Endothelial cell of umbilical vein (primary cell): ENCODE results near the gene INPP4B. TPM values are rescaled to one million over a fixed set of nuclear protein-coding genes. Genes with fewer than 3 reads are reported as not detected.

Experiments used
- BruUV-seq: library from RNA; stranded (reverse); fragments of 400-500 nt; replicated peaks from 2 replicates; lab custom pipeline; 2021; lab: Mats Ljungman, UMichigan
- CTCF ChIA-PET: fragments of 300-600, 350-600 bp; sonication (Branson Sonifier 250); formaldehyde crosslinking; loops from one replicate; lab custom pipeline; 2021; ENCODE audit warnings: antibody characterized with exemption, inconsistent platforms; lab: Charles Lee
- POLR2A ChIA-PET: fragments of 300-600, 350-600 bp; sonication (Branson Sonifier 250); formaldehyde crosslinking; loops from one replicate; lab custom pipeline; 2021; ENCODE audit warnings: antibody characterized with exemption, inconsistent platforms; lab: Charles Lee
- DNase-seq: peaks from one replicate; pipeline ENCODE4 v3.0.0-alpha.2; 2011; ENCODE audit warnings: low read depth, low spot score
- FAIRE-seq: peaks from 2 replicates; lab custom pipeline; 2011; peaks lifted over from hg19 to GRCh38; lab: Jason Lieb, UNC
- H2AFZ ChIP-seq: 2 replicates; pipeline ENCODE4 v1.6.0; 2012; ENCODE audit warnings: low read depth, low read length, control low read depth, inconsistent platforms
- H3K27ac ChIP-seq: 2 replicates; pipeline ENCODE4 v1.5.1; 2011; ENCODE audit warnings: low read depth, mild to moderate bottlenecking, control low read depth, low read length, moderate library complexity; ENCODE audit not compliant: insufficient read depth
- H3K27me3 ChIP-seq, 2 experiments: 2 replicates each; pipeline versions ENCODE4 v1.6.0 to v1.6.1; 2011; ENCODE audit warnings: low read length in 2 of 2, mixed read lengths in 1 of 2; ENCODE audit not compliant: control insufficient read depth in 2 of 2, insufficient read depth in 2 of 2
- H3K36me3 ChIP-seq, 2 experiments: 2 replicates in 1 of 2; 3 replicates in 1 of 2; pipeline ENCODE4 v1.5.1; 2011; ENCODE audit warnings: low read length in 2 of 2, mild to moderate bottlenecking in 1 of 2, moderate library complexity in 1 of 2; ENCODE audit not compliant: control insufficient read depth in 2 of 2, insufficient read depth in 2 of 2; ENCODE audit errors: extremely low read depth in 1 of 2
- H3K4me1 ChIP-seq: 3 replicates; pipeline ENCODE4 v1.5.1; 2011; ENCODE audit warnings: mild to moderate bottlenecking, low read length; ENCODE audit not compliant: control insufficient read depth, insufficient read depth; ENCODE audit errors: extremely low read depth
- H3K4me2 ChIP-seq: 2 replicates; pipeline ENCODE4 v1.6.1; 2011; ENCODE audit warnings: low read length, control low read depth, mixed read lengths; ENCODE audit not compliant: insufficient read depth
- H3K4me3 ChIP-seq, 3 experiments: fragments of 200-600 bp in 1 of 3; sonication (generic), shearing (Covaris generic) in 1 of 3; replicated peaks in 1 of 3; 2 replicates each; pipeline ENCODE4 v1.5.1; 2011 to 2016; ENCODE audit warnings: control low read depth in 3 of 3, low read length in 3 of 3, mild to moderate bottlenecking in 2 of 3, inconsistent platforms in 1 of 3, low read depth in 1 of 3, moderate library complexity in 1 of 3; ENCODE audit not compliant: insufficient read depth in 1 of 3
- H3K79me2 ChIP-seq: 2 replicates; pipeline ENCODE4 v1.6.0; 2012; ENCODE audit warnings: low read length, inconsistent platforms; ENCODE audit not compliant: control insufficient read depth, insufficient read depth
- H3K9ac ChIP-seq: replicated peaks from 2 replicates; pipeline ENCODE3; 2011; ENCODE audit warnings: low read length, control low read depth; ENCODE audit not compliant: insufficient read depth; ENCODE audit errors: extremely low read depth
- H3K9me1 ChIP-seq: replicated peaks from 3 replicates; pipeline ENCODE4 v1.6.0; 2011; ENCODE audit warnings: mild to moderate bottlenecking, low read length; ENCODE audit not compliant: control insufficient read depth, insufficient read depth; ENCODE audit errors: extremely low read depth
- H3K9me3 ChIP-seq: replicated peaks from 2 replicates; pipeline ENCODE4 v1.5.1; 2012; ENCODE audit warnings: low read length, inconsistent platforms; ENCODE audit not compliant: control insufficient read depth, insufficient read depth
- H4K20me1 ChIP-seq: replicated peaks from 2 replicates; pipeline ENCODE3; 2011; ENCODE audit warnings: mild to moderate bottlenecking, low read length; ENCODE audit not compliant: control insufficient read depth, insufficient read depth; ENCODE audit errors: extremely low read depth
- CTCF ChIP-seq, 2 donors: IDR thresholded peaks; 1 replicate in 1 of 2; 2 replicates in 1 of 2; pipeline ENCODE4 v1.5.1; 2011; ENCODE audit warnings: low read length in 2 of 2, mild to moderate bottlenecking in 2 of 2, moderate library complexity in 2 of 2, control low read depth in 1 of 2, inconsistent platforms in 1 of 2, low read depth in 1 of 2; ENCODE audit not compliant: insufficient read depth in 1 of 2; ENCODE audit errors: extremely low read depth in 1 of 2
- EZH2 ChIP-seq: IDR thresholded peaks from 2 replicates; pipeline ENCODE4 v1.6.1; 2012; ENCODE audit warnings: borderline replicate concordance, low read depth, mild to moderate bottlenecking, moderate library complexity, low read length, inconsistent platforms; ENCODE audit not compliant: severe bottlenecking
- FOS ChIP-seq: IDR thresholded peaks from 2 replicates; pipeline ENCODE4 v1.6.1; 2011; ENCODE audit warnings: mild to moderate bottlenecking, low read length, moderate library complexity, borderline replicate concordance; ENCODE audit not compliant: insufficient read depth
- GATA2 ChIP-seq: IDR thresholded peaks from 2 replicates; pipeline ENCODE4 v1.7.0; 2011; ENCODE audit warnings: low read depth, mild to moderate bottlenecking, moderate library complexity, mixed read lengths, low read length; ENCODE audit not compliant: insufficient read length, insufficient read depth
- JUN ChIP-seq: IDR thresholded peaks from 2 replicates; pipeline ENCODE4 v1.6.1; 2011; ENCODE audit warnings: borderline replicate concordance, low read depth; ENCODE audit not compliant: insufficient read length, insufficient read depth
- MAX ChIP-seq: IDR thresholded peaks from 2 replicates; pipeline ENCODE4 v1.6.1; 2011; ENCODE audit not compliant: insufficient read depth, insufficient read length
- MYC ChIP-seq: IDR thresholded peaks from one replicate; pipeline ENCODE4 v1.6.1; 2011; ENCODE audit warnings: mild to moderate bottlenecking, low read depth, low read length
- POLR2A ChIP-seq: IDR thresholded peaks from 2 replicates; pipeline ENCODE4 v1.6.1; 2012; ENCODE audit warnings: low read depth, mild to moderate bottlenecking, control low read depth, low read length
- POLR2AphosphoS5 ChIP-seq: IDR thresholded peaks from 2 replicates; pipeline ENCODE4 v1.6.1; 2012; ENCODE audit warnings: low read depth, mild to moderate bottlenecking, control low read depth, low read length, moderate library complexity; ENCODE audit not compliant: insufficient read depth
- dilution Hi-C: fragments of 300-500 bp; cut with MboI; formaldehyde crosslinking; loops from one replicate; pipeline ENCODE4 v1.15.0; 2019; ENCODE audit warnings: low sequenced_read_pairs; ENCODE audit not compliant: extremely low pct_ligation_motif_present
- intact Hi-C: fragments of 100-400 bp; cut with micrococcal nuclease; formaldehyde crosslinking; loops from one replicate; pipeline ENCODE4 v1.10.0; 2022
- polyA plus RNA-seq, 4 experiments: library from polyadenylated mRNA; depleted of rRNA in 3 of 4; stranded (reverse) in 3 of 4; unstranded in 1 of 4; fragments of >200 nt; gene quantifications; 2 replicates each; pipeline versions ENCODE4 v1.2.1 to v1.2.3, GENCODE V29; 2011 to 2012; ENCODE audit warnings: missing spikeins in 1 of 4
- total RNA-seq: library from RNA; stranded (reverse); gene quantifications from 2 replicates; pipeline ENCODE4 v1.2.3, GENCODE V29; 2021

Gene INPP4B
- total and polyA plus RNA-seq, 2 donors (not counting 3 experiments of a cell fraction or from before 2014, with no cell fraction given) = 0.41 to 3.1 TPM

- CTCF ChIA-PET = interaction anchor here (1.2 kb wide), 1 partner anchor 18 kb away, joined by 3 read pairs; no protein-coding TSS in a partner anchor
Measured at GRCh38 chr4:142493255-142494110, 352.6 kb downstream of the INPP4B start.

More at GRCh38 chr4:142493255-142494110, 352.6 kb downstream of the INPP4B start:
- BruUV-seq = no TSS peak
- H3K9ac ChIP-seq = no peak overlapping the region
- H2AFZ ChIP-seq = no peak overlapping the region
- no peaks in the 10 kb centered on the region for H3K9me3 ChIP-seq
- no peak overlapping the region for H3K27ac ChIP-seq
- H3K36me3 ChIP-seq = no peaks in the 10 kb centered on the region
- H3K4me2 ChIP-seq = no peak overlapping the region
- no peak for DNase-seq
- no peak overlapping the region for H3K4me3 ChIP-seq
- FAIRE-seq = no peak
- no peaks in the 10 kb centered on the region for H3K4me1 ChIP-seq
- H4K20me1 ChIP-seq = no peaks in the 10 kb centered on the region
- H3K9me1 ChIP-seq = no peaks in the 10 kb centered on the region
- POLR2A ChIA-PET = no interaction called here
- dilution Hi-C loops = no loop called here
- intact Hi-C loops = no loop called here
- H3K27me3 ChIP-seq = no peaks in the 10 kb centered on the region
- no peak for TF ChIP-seq POLR2AphosphoS5
- no peak for TF ChIP-seq CTCF (IDR thresholded peaks at IDR 0.05; ENCODE audit: extremely low read depth in 1 of 2, insufficient read depth in 1 of 2, low read depth in 1 of 2, low read length in 2 of 2)
- TF ChIP-seq POLR2A = no peak
- TF ChIP-seq FOS = no peak
- TF ChIP-seq JUN = no peak
- no peak for TF ChIP-seq MAX
- no peak for TF ChIP-seq EZH2
- TF ChIP-seq MYC = no peak
- no peak for TF ChIP-seq GATA2
- no peaks in the 10 kb centered on the region for H3K79me2 ChIP-seq
